SK-N-MC (cell line): ENCODE results near the gene KRTAP12-2.

Experiments
- EZH2 ChIP-seq: fragments of 200-600 bp; sonication (generic); IDR thresholded peaks from one replicate; pipeline ENCODE4 v1.6.1; 2017; ENCODE audit warnings: antibody characterized with exemption
- FOXP2 ChIP-seq: optimal IDR thresholded peaks from 2 replicates; pipeline ENCODE3; 2011; ENCODE audit warnings: mild to moderate bottlenecking, moderate library complexity; ENCODE audit not compliant: insufficient read depth; ENCODE audit errors: extremely low read length, control extremely low read depth
- POLR2AphosphoS5 ChIP-seq: IDR thresholded peaks from 2 replicates; pipeline ENCODE4 v1.6.1; 2012; ENCODE audit warnings: mild to moderate bottlenecking, low read depth, low read length, borderline replicate concordance

- TF ChIP-seq EZH2 (no peak), POLR2AphosphoS5 (no peak), FOXP2 (no peak)
These were observed 29.8 kb upstream of the KRTAP12-2 start for GRCh38 chr21:44696572-44696971.
